A549 (cell line): ENCODE results near the gene ATXN7L1. TPM values are rescaled to one million over a fixed set of nuclear protein-coding genes. Genes with fewer than 3 reads are reported as not detected.

Source experiments
- ATAC-seq, 2 experiments: fragments of 200-7000 bp in 1 of 2; fragments of >200 bp in 1 of 2; cut with Nextera tagmentation in 1 of 2; cut with Tn5 transposase in 1 of 2; 3 replicates each; pipeline versions ENCODE4 v1.8.0 to v1.9.1; 2018 to 2020; ENCODE audit warnings: mild to moderate bottlenecking in 1 of 2, moderate library complexity in 1 of 2
- CTCF ChIA-PET: fragments of 300-600 bp; sonication (Branson Sonifier 250); formaldehyde crosslinking; extraction: SDS; loops from one replicate; lab custom pipeline; 2021; ENCODE audit warnings: antibody characterized with exemption, inconsistent platforms; lab: Yijun Ruan, JAX
- POLR2A ChIA-PET: fragments of 350-600 bp; formaldehyde crosslinking; extraction: SDS; loops from one replicate; lab custom pipeline; 2021; ENCODE audit warnings: antibody characterized with exemption, inconsistent platforms; lab: Yijun Ruan, JAX
- DNase-seq, 2 experiments: peaks; one replicate each; pipeline versions ENCODE4 v3.0.0 to v3.0.0-alpha.2; 2011 to 2016; ENCODE audit warnings: low read depth in 1 of 2, low spot score in 1 of 2
- FAIRE-seq: peaks from 2 replicates; lab custom pipeline; 2011; peaks lifted over from hg19 to GRCh38; lab: Jason Lieb, UNC
- H3K27ac ChIP-seq, 2 experiments: fragments of >200 bp; sonication (Bioruptor Twin); formaldehyde crosslinking; 3 replicates each; pipeline ENCODE4 v1.5.1; 2016 to 2017
- H3K4me1 ChIP-seq: fragments of >200 bp; sonication (Bioruptor Twin); formaldehyde crosslinking; 3 replicates; pipeline ENCODE4 v1.6.1; 2016
- H3K4me2 ChIP-seq: fragments of >200 bp; sonication (Bioruptor Twin); formaldehyde crosslinking; 3 replicates; pipeline ENCODE4 v1.6.1; 2016
- H3K4me3 ChIP-seq: fragments of >200 bp; sonication (Bioruptor Twin); formaldehyde crosslinking; 3 replicates; pipeline ENCODE4 v1.5.1; 2016
- H3K9me3 ChIP-seq: fragments of >200 bp; sonication (Bioruptor Twin); formaldehyde crosslinking; 3 replicates; pipeline ENCODE4 v1.6.1; 2016
- BHLHE40 ChIP-seq: IDR thresholded peaks from 2 replicates; pipeline ENCODE4 v1.6.1; 2012; ENCODE audit warnings: low read depth, low read length, inconsistent platforms
- CBX8 ChIP-seq: fragments of 200-600 bp; sonication (generic); IDR thresholded peaks from 2 replicates; pipeline ENCODE4 v1.6.1; 2016
- CHD4 ChIP-seq: fragments of 200-600 bp; sonication (generic); IDR thresholded peaks from 2 replicates; pipeline ENCODE4 v1.6.1; 2016; ENCODE audit warnings: antibody characterized with exemption, mild to moderate bottlenecking, borderline replicate concordance
- EHF ChIP-seq: fragments of 250-450 bp; sonication (Bioruptor Pico); IDR thresholded peaks from 2 replicates; pipeline ENCODE4 v1.5.0; 2020; ENCODE audit warnings: mild to moderate bottlenecking
- EHMT2 ChIP-seq: fragments of 200-600 bp; sonication (generic); IDR thresholded peaks from 2 replicates; pipeline ENCODE4 v1.6.1; 2016; ENCODE audit warnings: antibody characterized with exemption, low read depth, mild to moderate bottlenecking, moderate library complexity
- ELK1 ChIP-seq: fragments of 150-350 bp; IDR thresholded peaks from 2 replicates; pipeline ENCODE4 v1.6.1; 2014; ENCODE audit warnings: low read depth, mild to moderate bottlenecking, low read length
- EP300 ChIP-seq, 2 experiments: fragments of >200 bp; sonication (Bioruptor Twin); formaldehyde crosslinking; IDR thresholded peaks; 2 replicates in 1 of 2; 3 replicates in 1 of 2; pipeline ENCODE4 v1.6.1; 2016 to 2017
- ESRRA ChIP-seq: fragments of 150-350 bp; IDR thresholded peaks from 2 replicates; pipeline ENCODE4 v1.6.1; 2014; ENCODE audit warnings: mild to moderate bottlenecking, low read length, borderline replicate concordance
- FOSL2 ChIP-seq, 2 experiments: fragments of 450-650 bp in 1 of 2; fragments of >200 bp in 1 of 2; sonication (Bioruptor Twin) in 1 of 2; formaldehyde crosslinking; IDR thresholded peaks; 2 replicates each; pipeline versions ENCODE4 v1.5.0 to v1.6.1; 2016 to 2020; ENCODE audit warnings: mild to moderate bottlenecking in 1 of 2, moderate library complexity in 1 of 2
- FOXS1 ChIP-seq: fragments of 250-450 bp; sonication (Bioruptor Pico); IDR thresholded peaks from 2 replicates; pipeline ENCODE4 v1.5.0; 2020; ENCODE audit warnings: mild to moderate bottlenecking, moderate library complexity
- HOXA7 ChIP-seq: fragments of 250-450 bp; sonication (Bioruptor Pico); IDR thresholded peaks from 2 replicates; pipeline ENCODE4 v1.5.0; 2020; ENCODE audit warnings: mild to moderate bottlenecking, moderate library complexity
- HOXB13 ChIP-seq: fragments of 250-450 bp; sonication (Bioruptor Pico); IDR thresholded peaks from 2 replicates; pipeline ENCODE4 v1.5.0; 2020; ENCODE audit warnings: low read depth, mild to moderate bottlenecking, moderate library complexity
- HOXB5 ChIP-seq: fragments of 250-450 bp; sonication (Bioruptor Pico); IDR thresholded peaks from 2 replicates; pipeline ENCODE4 v1.5.0; 2020; ENCODE audit warnings: mild to moderate bottlenecking, moderate library complexity
- JUN ChIP-seq, 2 experiments: fragments of >200 bp; sonication (Bioruptor Twin); formaldehyde crosslinking; IDR thresholded peaks; 2 replicates in 1 of 2; 3 replicates in 1 of 2; pipeline ENCODE4 v1.6.1; 2016 to 2017
- KDM5A ChIP-seq: fragments of 200-600 bp; sonication (generic); IDR thresholded peaks from 2 replicates; pipeline ENCODE4 v1.6.1; 2016; ENCODE audit warnings: antibody characterized with exemption, mild to moderate bottlenecking
- MAFK ChIP-seq: fragments of 450-650 bp; IDR thresholded peaks from 2 replicates; pipeline ENCODE4 v1.6.1; 2014; ENCODE audit not compliant: partially characterized antibody
- MAX ChIP-seq: IDR thresholded peaks from 2 replicates; pipeline ENCODE4 v1.6.1; 2012
- MAZ ChIP-seq: fragments of 150-350 bp; IDR thresholded peaks from 2 replicates; pipeline ENCODE4 v1.6.1; 2014; ENCODE audit warnings: antibody characterized with exemption, low read depth, low read length, borderline replicate concordance
- NFE2L2 ChIP-seq: fragments of 150-350 bp; conservative IDR thresholded peaks from 2 replicates; pipeline ENCODE4 v1.6.1; 2014; ENCODE audit warnings: low read length
- NR3C1 ChIP-seq: fragments of >200 bp; sonication (Bioruptor Twin); formaldehyde crosslinking; IDR thresholded peaks from 3 replicates; pipeline ENCODE4 v1.6.1; 2017
- POLR2AphosphoS2 ChIP-seq: conservative IDR thresholded peaks from 2 replicates; pipeline ENCODE4 v1.6.1; 2012; ENCODE audit warnings: low read length, improper control_type of control experiment, inconsistent platforms
- RAD21 ChIP-seq, 2 experiments: fragments of >200 bp in 1 of 2; sonication (Bioruptor Twin) in 1 of 2; formaldehyde crosslinking in 1 of 2; IDR thresholded peaks in 1 of 2; conservative IDR thresholded peaks in 1 of 2; 2 replicates in 1 of 2; 3 replicates in 1 of 2; pipeline ENCODE4 v1.6.1; 2012 to 2018; ENCODE audit warnings: inconsistent platforms in 1 of 2
- RARB ChIP-seq: fragments of 250-450 bp; sonication (Bioruptor Pico); IDR thresholded peaks from 2 replicates; pipeline ENCODE4 v1.8.0; 2021; ENCODE audit warnings: mild to moderate bottlenecking, moderate library complexity
- RCOR1 ChIP-seq: fragments of 150-350 bp; IDR thresholded peaks from 2 replicates; pipeline ENCODE4 v1.6.1; 2014; ENCODE audit warnings: antibody characterized with exemption, low read length, low read depth
- RNF2 ChIP-seq: fragments of 200-600 bp; sonication (generic); IDR thresholded peaks from 2 replicates; pipeline ENCODE4 v1.6.1; 2016; ENCODE audit warnings: low read depth, mild to moderate bottlenecking, antibody characterized with exemption, moderate library complexity, borderline replicate concordance
- SMC3 ChIP-seq: fragments of >200 bp; sonication (Bioruptor Twin); formaldehyde crosslinking; IDR thresholded peaks from 3 replicates; pipeline ENCODE4 v1.6.1; 2018; ENCODE audit warnings: inconsistent platforms
- SREBF2 ChIP-seq: fragments of 450-650 bp; IDR thresholded peaks from 2 replicates; pipeline ENCODE4 v1.6.1; 2014; ENCODE audit warnings: mild to moderate bottlenecking, moderate library complexity
- ZNF302 ChIP-seq: fragments of 250-450 bp; sonication (Bioruptor Pico); IDR thresholded peaks from 2 replicates; pipeline ENCODE4 v1.9.0; 2021; ENCODE audit warnings: inconsistent platforms, mild to moderate bottlenecking, moderate library complexity
- ZSCAN20 ChIP-seq: fragments of 250-450 bp; sonication (Bioruptor Pico); IDR thresholded peaks from 2 replicates; pipeline ENCODE4 v1.8.0; 2022; ENCODE audit warnings: mild to moderate bottlenecking, moderate library complexity
- WGBS: methylation state at CpG from one replicate; pipeline ENCODE4 v1.1.6; 2017; ENCODE audit errors: missing lambda C conversion rate; 5-methylcytosine and 5-hydroxymethylcytosine counted together
- polyA plus RNA-seq, 4 experiments: library from polyadenylated mRNA; depleted of rRNA in 3 of 4; stranded (reverse); fragments of >200 nt; fragmentation: RNase III in 1 of 4; extraction: RNeasy Plus Mini Kit Qiagen cat#74134 plus additional on column Dnase treatment in 1 of 4; gene quantifications; 2 replicates in 3 of 4; 3 replicates in 1 of 4; pipeline ENCODE4 v1.2.3, GENCODE V29; 2011 to 2017
- TF ChIP-seq, protein P1 (sequence below): fragments of 450-650 bp; IDR thresholded peaks from 2 replicates; pipeline ENCODE4 v1.6.1; 2014; ENCODE audit warnings: antibody characterized with exemption

The ATXN7L1 gene
- polyA plus RNA-seq, 2 of the 4 experiments (the other 2 are of a cell fraction): 4.5 to 5.7 TPM

GRCh38 chr7:105778956-105779355, 97.4 kb downstream of the ATXN7L1 start:
- Histone ChIP-seq H3K27ac (no peak overlapping the region), H3K4me3 (no peak overlapping the region), H3K9me3 (no peaks in the 10 kb centered on the region), H3K4me1 (peaks cover 41% of the 10 kb centered on the region), H3K4me2 (no peak overlapping the region)
- FAIRE-seq (no peak), ATAC-seq (no peak), DNase-seq (no peak)
- TF ChIP-seq, protein P1, sequence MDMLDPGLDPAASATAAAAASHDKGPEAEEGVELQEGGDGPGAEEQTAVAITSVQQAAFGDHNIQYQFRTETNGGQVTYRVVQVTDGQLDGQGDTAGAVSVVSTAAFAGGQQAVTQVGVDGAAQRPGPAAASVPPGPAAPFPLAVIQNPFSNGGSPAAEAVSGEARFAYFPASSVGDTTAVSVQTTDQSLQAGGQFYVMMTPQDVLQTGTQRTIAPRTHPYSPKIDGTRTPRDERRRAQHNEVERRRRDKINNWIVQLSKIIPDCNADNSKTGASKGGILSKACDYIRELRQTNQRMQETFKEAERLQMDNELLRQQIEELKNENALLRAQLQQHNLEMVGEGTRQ: no peak
- TF ChIP-seq ESRRA: no peak
- no peak for TF ChIP-seq MAFK
- TF ChIP-seq NFE2L2: no peak
- no peak for TF ChIP-seq CHD4
- no peak for TF ChIP-seq ELK1
- no peak for TF ChIP-seq ZSCAN20 (CRISPR knock-in tag)
- no peak for TF ChIP-seq HOXA7 (CRISPR knock-in tag)
- no peak for TF ChIP-seq RARB (CRISPR knock-in tag)
- ChIA-PET CTCF (interaction anchor here (0.5 kb wide), 1 partner anchor 118 kb away, joined by 3 read pairs; no protein-coding TSS in a partner anchor), POLR2A (no interaction called here)
- 83% methylated on average over 3 of the region's 3 CpGs for WGBS

- FAIRE-seq (no peak), DNase-seq (peak; percentile 27 to 80), ATAC-seq (peak; percentile 61 to 75; a peak in 5 of 6 replicates)
- POLR2A ChIA-PET: no interaction called here
- 32% methylated on average over 11 of the region's 11 CpGs for WGBS
- no peak overlapping the region for H3K4me3 ChIP-seq
- CTCF ChIA-PET: interaction anchor here (1.0 to 2.0 kb wide), 5 partner anchors 9 to 100 kb away, joined by 3 to 9 read pairs (median 4); no protein-coding TSS in a partner anchor
- H3K9me3 ChIP-seq: no peaks in the 10 kb centered on the region
- peak overlapping the region; percentile 58 for H3K4me2 ChIP-seq
- peaks cover 31% of the 10 kb centered on the region for H3K4me1 ChIP-seq
- H3K27ac ChIP-seq: peak overlapping the region; percentile 31 to 83; a peak in 5 of 6 replicates
- TF ChIP-seq JUN (IDR thresholded peaks at IDR 0.05) (no peak), RNF2 (no peak), EHMT2 (no peak), ZNF302 (CRISPR knock-in tag) (no peak), CBX8 (no peak), EP300 (IDR thresholded peaks at IDR 0.05) (no peak), BHLHE40 (no peak), MAFK (peak; percentile 97), MAX (peak; percentile 21; the same call in 1 of the 2 replicates), FOSL2 (IDR thresholded peaks at IDR 0.05) (no peak), FOSL2 (CRISPR knock-in tag; IDR thresholded peaks at IDR 0.05) (0 out of 2 replicates have a peak, but pooled peaks have one; percentile 31), MAZ (no peak), SMC3 (no peak), HOXB5 (CRISPR knock-in tag) (no peak), HOXA7 (CRISPR knock-in tag) (no peak), POLR2AphosphoS2 (no peak), RARB (CRISPR knock-in tag) (no peak), RCOR1 (no peak), FOXS1 (CRISPR knock-in tag) (no peak), RAD21 (conservative IDR thresholded peaks at IDR 0.05 in 1 of 2, IDR thresholded peaks at IDR 0.05 in 1 of 2) (no peak), NR3C1 (no peak), ELK1 (no peak), KDM5A (no peak), SREBF2 (no peak), HOXB13 (CRISPR knock-in tag) (no peak), EHF (CRISPR knock-in tag) (no peak), CHD4 (no peak)
- TF ChIP-seq, protein P1: no peak
Measured at GRCh38 chr7:105776986-105777910, 99.2 kb downstream of the ATXN7L1 start.
